GM21723 (cell line): Measurements from ENCODE around the gene DCAF7.

Experiments
- ATAC-seq: cut with Tn5 transposase; IDR thresholded peaks from one replicate; pipeline ENCODE4 v1.9.1; 2021; ENCODE audit warnings: mild to moderate bottlenecking, moderate library complexity; ENCODE audit not compliant: unreplicated experiment

Gene DCAF7

DNA sequence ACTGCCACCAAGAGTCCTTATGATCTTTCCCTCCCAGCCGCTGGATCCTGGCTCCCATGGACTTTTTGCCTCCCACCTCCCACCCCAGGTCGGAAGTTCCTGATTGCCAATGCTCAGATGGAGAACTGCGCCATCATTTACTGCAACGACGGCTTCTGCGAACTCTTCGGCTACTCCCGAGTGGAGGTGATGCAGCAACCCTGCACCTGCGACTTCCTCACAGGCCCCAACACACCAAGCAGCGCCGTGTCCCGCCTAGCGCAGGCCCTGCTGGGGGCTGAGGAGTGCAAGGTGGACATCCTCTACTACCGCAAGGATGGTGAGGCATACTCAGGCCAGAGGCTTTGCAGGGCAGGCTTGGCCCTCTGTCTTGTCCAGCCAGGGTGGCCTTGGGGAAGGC is 26.2 kb upstream of the DCAF7 start:
- ATAC-seq: no peak

DNA sequence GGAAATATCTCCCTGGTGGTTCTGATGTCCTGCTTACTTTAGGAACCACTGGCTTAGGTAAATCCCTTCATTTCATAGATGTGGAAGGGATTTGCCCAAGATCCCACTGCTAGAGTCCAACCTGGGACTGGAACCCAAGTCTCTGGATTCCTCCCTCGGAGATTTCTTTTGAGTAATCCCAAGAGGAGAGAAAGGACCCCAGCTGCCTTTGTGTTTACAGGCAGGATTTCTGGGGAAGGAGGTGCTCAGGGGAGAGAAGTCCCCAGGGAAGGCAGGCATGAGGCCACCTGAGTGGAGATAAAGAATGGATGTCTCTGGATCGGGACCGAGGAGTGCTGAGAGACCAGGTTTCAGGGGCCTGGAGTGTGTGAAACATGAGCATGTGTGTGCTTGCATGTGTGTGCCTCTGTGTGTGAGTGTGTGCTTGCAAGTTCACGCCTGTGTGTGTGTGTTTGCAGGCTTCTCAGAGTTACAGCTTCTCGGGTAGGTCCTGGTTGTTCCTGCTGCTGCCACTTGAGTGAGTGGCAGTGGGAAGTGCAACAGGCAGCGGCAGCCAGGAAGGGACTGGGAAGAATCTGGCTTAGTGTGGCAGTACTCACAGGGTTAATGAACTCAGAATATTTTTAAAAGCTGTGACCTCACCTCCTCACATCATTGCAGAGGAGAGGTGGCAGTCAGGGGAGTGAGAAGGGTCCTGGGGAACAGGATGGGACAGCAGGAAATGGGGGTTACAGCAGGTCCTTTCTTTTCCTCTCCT is 24.9 kb upstream of the DCAF7 start:
- no peak for ATAC-seq

DNA sequence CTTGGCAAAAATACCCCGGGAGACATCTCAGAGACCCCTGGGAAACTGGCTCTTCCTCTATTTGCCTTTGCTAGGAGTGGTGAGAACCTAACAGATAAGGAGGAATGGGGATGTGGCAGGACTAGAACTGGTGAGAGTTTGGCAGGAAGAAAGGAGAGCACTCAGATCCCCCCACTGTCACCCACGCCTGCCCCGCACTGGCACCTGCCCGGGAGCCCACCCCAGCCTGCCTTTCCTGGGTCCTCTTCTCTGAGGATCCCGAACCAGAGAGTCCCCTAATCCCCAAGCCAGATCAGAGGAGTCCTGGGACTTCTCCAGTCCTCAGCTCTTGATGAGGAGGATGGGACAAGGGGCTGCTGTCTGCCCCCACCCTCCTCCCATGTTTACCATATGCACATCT is 23.4 kb upstream of the DCAF7 start:
- ATAC-seq: no peak

DNA sequence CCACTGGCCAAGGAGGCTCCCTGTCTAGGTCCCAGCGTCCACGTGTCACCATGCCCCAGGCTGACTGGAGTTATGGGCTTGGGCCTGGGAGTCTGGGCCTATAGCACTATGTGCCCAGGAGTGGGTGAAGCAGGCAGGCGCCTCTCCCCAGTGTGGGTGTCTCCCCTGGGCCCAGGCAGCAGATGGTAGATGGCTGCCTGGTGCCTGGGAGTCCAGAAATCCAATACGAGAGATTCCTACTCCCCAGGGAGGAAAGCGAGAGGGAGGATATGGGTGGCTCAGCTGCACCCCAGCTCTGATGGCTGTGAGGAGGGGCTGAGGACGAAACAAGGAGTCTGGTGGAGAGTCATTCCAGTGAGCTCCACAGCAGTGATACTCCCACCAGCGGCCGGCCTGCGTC is 22.1 kb upstream of the DCAF7 start:
- ATAC-seq: no peak

- ATAC-seq: no peak
Observed at GRCh38 chr17:63529711-63530556, 20.3 kb upstream of the DCAF7 start.

- ATAC-seq: no peak
Observed at GRCh38 chr17:63530557-63531021, 19.7 kb upstream of the DCAF7 start.

GRCh38 chr17:63531022-63531965 is 19.0 kb upstream of the DCAF7 start:
- no peak for ATAC-seq

DNA sequence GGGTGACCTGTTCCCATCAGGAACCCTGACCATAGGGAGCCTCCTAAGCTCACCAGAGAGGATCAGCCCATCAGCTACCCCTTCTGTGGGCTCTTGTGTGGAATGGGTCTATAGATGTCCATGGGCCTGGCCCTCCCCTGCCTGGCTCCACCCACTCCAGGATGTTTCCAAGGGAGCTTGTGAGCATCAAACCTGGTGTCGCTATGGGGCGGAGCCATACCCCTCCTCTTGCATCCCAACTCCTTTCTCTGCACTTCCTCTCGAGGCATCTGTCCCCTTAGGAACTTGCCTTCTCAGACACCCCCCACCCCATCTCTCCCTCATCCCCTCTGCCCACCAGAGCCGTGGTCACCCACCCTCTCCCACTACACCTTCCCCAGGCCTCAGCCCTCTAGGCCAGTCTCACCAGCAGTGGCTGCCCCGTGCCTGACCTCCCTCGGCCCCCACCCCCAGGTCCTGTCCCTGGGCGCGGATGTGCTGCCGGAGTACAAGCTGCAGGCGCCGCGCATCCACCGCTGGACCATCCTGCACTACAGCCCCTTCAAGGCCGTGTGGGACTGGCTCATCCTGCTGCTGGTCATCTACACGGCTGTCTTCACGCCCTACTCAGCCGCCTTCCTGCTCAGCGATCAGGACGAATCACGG is 16.7 kb upstream of the DCAF7 start:
- no peak for ATAC-seq

DNA sequence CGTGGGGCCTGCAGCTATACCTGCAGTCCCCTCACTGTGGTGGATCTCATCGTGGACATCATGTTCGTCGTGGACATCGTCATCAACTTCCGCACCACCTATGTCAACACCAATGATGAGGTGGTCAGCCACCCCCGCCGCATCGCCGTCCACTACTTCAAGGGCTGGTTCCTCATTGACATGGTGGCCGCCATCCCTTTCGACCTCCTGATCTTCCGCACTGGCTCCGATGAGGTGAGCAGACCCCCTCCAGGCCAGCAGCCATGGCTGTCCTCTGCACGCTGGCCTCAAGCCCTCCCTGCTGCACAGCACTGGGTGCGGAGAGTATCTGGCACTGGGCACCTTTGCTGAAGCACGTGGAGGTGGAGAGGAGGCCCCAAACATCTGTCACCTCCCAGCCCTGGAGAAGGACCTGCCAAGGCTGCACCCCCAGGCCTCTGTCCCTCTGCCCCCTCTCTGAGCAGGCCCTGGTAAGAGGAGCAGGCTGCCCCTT is 16.2 kb upstream of the DCAF7 start:
- ATAC-seq: no peak

DNA sequence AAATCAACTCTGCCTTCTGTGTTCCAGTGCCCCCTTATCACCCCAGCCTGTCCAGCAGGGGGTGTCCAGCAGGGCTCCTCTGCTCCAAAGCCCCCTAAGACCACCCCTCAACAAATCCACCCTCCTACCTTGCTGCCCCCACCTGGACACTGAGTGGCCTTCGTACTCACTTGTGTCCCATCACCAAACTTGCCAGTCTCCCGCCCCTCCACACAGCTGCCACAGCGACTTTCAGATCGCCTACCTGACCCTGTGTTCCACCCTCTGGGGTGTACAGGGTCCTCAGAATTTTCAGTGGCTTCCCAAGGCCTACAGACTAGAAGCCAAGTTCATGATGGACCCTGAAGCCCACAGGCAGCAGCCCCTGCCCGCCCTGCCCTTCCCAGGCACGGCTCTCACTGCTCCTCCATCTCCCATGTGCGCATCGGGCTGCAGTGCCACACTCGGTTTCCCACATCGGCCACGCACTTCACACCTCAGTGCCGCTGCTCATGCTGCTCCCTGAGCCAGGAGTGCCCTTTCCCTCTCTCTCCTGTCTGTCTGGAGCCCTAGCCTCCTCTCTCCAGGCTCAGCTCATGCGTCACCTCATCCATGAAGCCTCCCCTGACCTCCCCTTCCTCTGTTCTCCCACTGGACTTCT is 15.3 kb upstream of the DCAF7 start:
- ATAC-seq: no peak

- no peak for ATAC-seq
Observed at GRCh38 chr17:63535640-63536039, 14.6 kb upstream of the DCAF7 start.

- no peak for ATAC-seq
Observed at GRCh38 chr17:63537001-63537400, 13.3 kb upstream of the DCAF7 start.

- no peak for ATAC-seq
Observed at GRCh38 chr17:63537991-63538692, 12.1 kb upstream of the DCAF7 start.

DNA sequence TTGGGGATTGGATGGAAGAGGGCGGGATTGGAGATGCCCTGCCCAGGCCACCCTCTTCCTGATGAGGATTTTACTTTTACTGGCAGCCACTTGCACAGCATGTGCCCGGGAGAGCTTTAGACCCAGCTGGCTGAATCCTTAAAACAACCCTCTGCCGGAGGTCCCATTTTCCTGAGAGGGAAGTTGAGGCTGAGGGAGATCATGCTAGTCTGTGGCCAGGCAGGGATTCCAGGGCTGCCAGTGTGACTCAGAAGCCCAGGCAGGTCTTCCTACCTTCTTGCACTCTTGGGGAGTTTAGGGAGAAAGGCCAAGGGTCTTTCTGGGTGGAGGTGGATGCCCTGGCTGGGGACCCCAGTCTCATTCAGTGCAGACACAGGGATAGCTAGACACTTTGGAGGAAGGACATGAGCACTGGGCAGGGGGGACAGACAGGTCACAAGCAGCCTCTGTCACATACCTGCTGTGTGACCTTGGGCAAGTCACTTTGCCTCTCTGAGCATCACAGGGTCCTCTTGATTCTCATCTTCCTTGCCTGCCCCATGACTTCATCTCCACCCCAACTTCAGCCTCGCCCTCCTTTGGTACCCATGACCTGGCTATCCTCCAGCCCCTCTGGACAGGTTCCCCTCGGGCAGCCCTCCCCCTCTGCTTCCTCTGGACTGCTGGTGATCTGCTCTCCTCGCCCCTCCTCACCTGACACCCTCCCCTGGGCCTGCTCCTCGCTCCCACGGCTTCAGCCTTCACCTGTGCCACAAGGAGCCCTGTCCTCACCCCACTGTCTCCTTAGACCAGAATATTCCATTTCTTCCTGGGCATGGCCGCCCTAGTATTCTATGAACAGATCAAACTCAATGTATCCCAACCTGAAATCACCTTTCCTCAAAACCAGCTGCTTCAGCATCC is 11.3 kb upstream of the DCAF7 start:
- no peak for ATAC-seq

DNA sequence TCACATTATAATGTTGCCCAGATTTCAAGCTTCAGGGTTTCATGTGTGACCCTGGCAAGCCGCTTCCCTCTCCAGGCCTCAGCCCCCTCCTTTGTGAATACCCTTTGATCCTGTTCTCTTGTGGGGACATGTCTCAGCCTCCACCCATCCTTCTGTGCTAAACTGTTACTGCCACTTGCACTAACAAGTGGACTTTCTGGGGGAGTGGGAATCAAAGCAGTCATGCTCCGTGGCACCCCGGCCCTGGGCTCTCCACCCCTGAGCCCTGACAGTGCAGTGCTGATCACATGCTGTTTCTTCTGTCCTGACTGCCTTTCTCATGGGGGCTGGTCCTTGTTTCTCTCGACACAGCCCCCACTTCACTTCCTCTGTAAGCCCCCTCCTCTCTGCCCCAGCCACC is 9.7 kb upstream of the DCAF7 start:
- no peak for ATAC-seq

DNA sequence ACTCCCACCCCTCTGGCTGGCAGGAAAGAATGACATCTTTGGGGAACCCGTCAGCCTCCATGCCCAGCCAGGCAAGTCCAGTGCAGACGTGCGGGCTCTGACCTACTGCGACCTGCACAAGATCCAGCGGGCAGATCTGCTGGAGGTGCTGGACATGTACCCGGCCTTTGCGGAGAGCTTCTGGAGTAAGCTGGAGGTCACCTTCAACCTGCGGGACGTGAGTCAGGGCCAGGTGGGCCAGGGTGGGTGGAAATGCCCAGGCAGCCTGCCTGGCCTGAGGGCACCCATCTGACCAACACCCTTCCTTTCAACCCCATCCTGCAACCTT is 8.1 kb upstream of the DCAF7 start:
- ATAC-seq: no peak

DNA sequence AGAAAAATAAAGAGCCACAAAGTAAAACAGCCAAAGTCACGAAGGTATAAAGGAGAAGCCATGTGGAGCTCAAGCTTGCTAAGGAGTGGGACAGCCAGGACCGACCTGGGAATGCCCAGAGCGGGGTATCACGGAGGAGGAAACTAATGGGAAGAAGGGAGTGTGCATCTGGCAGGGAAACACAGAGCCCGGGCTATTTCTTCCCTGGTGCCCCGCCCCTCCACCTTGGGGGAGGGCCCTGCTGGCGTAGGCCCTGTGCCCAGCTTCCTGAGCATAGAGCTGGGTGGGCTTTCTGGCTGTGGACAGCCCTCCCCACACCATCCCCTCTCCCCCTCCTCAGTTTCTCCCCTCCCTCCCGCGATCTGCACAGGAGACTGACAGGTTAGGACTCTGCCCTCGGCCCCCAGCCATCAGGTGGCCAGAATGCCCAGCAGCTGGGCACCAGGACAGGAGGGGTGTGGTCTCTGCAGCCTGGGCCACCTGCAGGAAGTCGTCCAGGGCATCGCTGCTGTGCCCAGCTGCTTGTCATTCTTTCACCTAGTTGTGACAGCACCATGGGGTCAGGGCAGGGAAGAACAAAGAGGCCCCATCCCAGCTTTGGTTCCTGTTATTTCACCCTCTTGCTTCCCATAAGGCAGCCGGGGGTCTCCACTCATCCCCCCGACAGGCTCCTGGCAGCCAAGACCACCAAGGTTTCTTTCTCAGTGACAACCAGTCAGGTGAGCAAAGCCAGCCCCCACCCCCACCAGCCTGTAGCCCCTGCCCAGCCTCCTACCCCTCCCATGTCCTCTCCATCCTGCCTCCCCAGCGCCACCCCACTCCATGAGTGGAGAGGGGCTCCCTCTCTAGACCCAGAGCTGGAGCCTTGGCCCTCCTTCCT is 7.1 kb upstream of the DCAF7 start:
- ATAC-seq: no peak
